Activated CD4-positive, alpha-beta T cell treated with anti-CD3 and anti-CD28 coated beads, Interleukin-2, amount 10 ng/mL, durations not matched to agents 7 days and 5 days (primary cell): ENCODE results near the gene COPG2. TPM values are rescaled to one million over a fixed set of nuclear protein-coding genes. Genes with fewer than 3 reads are reported as not detected.

Source experiments
- CTCF ChIA-PET: fragments of 350-600 bp; sonication (Branson Sonifier 250); formaldehyde crosslinking; loops from one replicate; lab custom pipeline; 2021; ENCODE audit warnings: antibody characterized with exemption; lab: Charles Lee
- POLR2A ChIA-PET: fragments of 350-600 bp; sonication (Branson Sonifier 250); formaldehyde crosslinking; loops from one replicate; lab custom pipeline; 2021; ENCODE audit warnings: antibody characterized with exemption; lab: Charles Lee
- DNase-seq: peaks from one replicate; pipeline ENCODE4 v3.0.0-alpha.2; 2020
- H3K27ac Mint-ChIP-seq: one replicate; pipeline ENCODE4 v1.8.0; 2021; ENCODE audit warnings: mild to moderate bottlenecking, moderate library complexity, mixed read lengths
- H3K27me3 Mint-ChIP-seq: one replicate; pipeline ENCODE4 v1.8.0; 2021; ENCODE audit warnings: mixed read lengths
- H3K36me3 Mint-ChIP-seq: one replicate; pipeline ENCODE4 v1.8.0; 2021; ENCODE audit warnings: low read depth, mixed read lengths
- H3K4me1 Mint-ChIP-seq: one replicate; pipeline ENCODE4 v1.8.0; 2021; ENCODE audit warnings: mixed read lengths
- H3K4me3 Mint-ChIP-seq: one replicate; pipeline ENCODE4 v1.8.0; 2021; ENCODE audit warnings: mild to moderate bottlenecking, moderate library complexity, mixed read lengths
- H3K9me3 Mint-ChIP-seq: one replicate; pipeline ENCODE4 v1.8.0; 2021; ENCODE audit warnings: mixed read lengths
- microRNA-seq: library from miRNA; unstranded; fragments of <30 nt; microRNA quantifications from one replicate; pipeline ENCODE4 v1.2.0, GENCODE V29; 2021; ENCODE audit warnings: borderline microRNAs expressed, borderline replicate concordance
- total RNA-seq, 2 experiments: library from RNA; stranded (reverse); gene quantifications; one replicate each; pipeline ENCODE4 v1.2.3, GENCODE V29; 2021

COPG2 gene
- total RNA-seq, 2 experiments from 2014 or later: 8.4 to 11.0 TPM

- Mint-ChIP-seq H3K27me3 (peaks cover 9% of the 10 kb centered on the region), H3K4me3 (no peak overlapping the region), H3K36me3 (no peaks in the 10 kb centered on the region), H3K9me3 (peaks cover 4% of the 10 kb centered on the region), H3K27ac (no peak overlapping the region), H3K4me1 (no peaks in the 10 kb centered on the region)
- CTCF ChIA-PET: no interaction called here
- POLR2A ChIA-PET: no interaction called here
- no peak for DNase-seq
Observed at GRCh38 chr7:130468612-130469011, 199.9 kb downstream of the COPG2 start.

- H3K4me1 Mint-ChIP-seq: peaks cover 2% of the 10 kb centered on the region
- POLR2A ChIA-PET: no interaction called here
- H3K27me3 Mint-ChIP-seq: no peaks in the 10 kb centered on the region
- CTCF ChIA-PET: interaction anchor here (1.3 kb wide), 1 partner anchor 14 kb away, joined by 3 read pairs; no protein-coding TSS in a partner anchor
- H3K36me3 Mint-ChIP-seq: peaks cover 6% of the 10 kb centered on the region
- H3K4me3 Mint-ChIP-seq: no peak overlapping the region
- no peak for DNase-seq
- no peak overlapping the region for H3K27ac Mint-ChIP-seq
- peaks cover 18% of the 10 kb centered on the region for H3K9me3 Mint-ChIP-seq
Observed at GRCh38 chr7:130463553-130464434, 204.8 kb downstream of the COPG2 start.

- Mint-ChIP-seq H3K27ac (no peak overlapping the region), H3K9me3 (peaks cover 23% of the 10 kb centered on the region), H3K36me3 (peaks cover 10% of the 10 kb centered on the region), H3K27me3 (no peaks in the 10 kb centered on the region), H3K4me3 (no peak overlapping the region), H3K4me1 (peaks cover 11% of the 10 kb centered on the region)
- ChIA-PET POLR2A (no interaction called here), CTCF (no interaction called here)
- DNase-seq: no peak
Observed at GRCh38 chr7:130461272-130461671, 207.3 kb downstream of the COPG2 start.

GRCh38 chr7:130458257-130458656 lies 210.3 kb downstream of the COPG2 start:
- peaks cover 22% of the 10 kb centered on the region for H3K9me3 Mint-ChIP-seq
- H3K27ac Mint-ChIP-seq: peak overlapping the region; percentile 6
- H3K36me3 Mint-ChIP-seq: peaks cover 10% of the 10 kb centered on the region
- CTCF ChIA-PET: interaction anchor here (1.3 kb wide), 1 partner anchor 17 kb away, joined by 3 read pairs; the partner anchor contains the start of gene CEP41
- no peak for DNase-seq
- no peak overlapping the region for H3K4me3 Mint-ChIP-seq
- POLR2A ChIA-PET: interaction anchor here (0.7 kb wide), 1 partner anchor 977 kb away, joined by 3 read pairs; no protein-coding TSS in a partner anchor
- no peaks in the 10 kb centered on the region for H3K27me3 Mint-ChIP-seq
- peaks cover 11% of the 10 kb centered on the region for H3K4me1 Mint-ChIP-seq

Small RNA genes within 50 kb of the gene (microRNA-seq; reads per million reads assigned to microRNA genes)
- gene MIR335: 28.7 reads per million, percentile 54 among the genes with 10 or more reads in this experiment

Other genes starting within 250 kb of the COPG2 start
- 10 to 100 TPM; 18.5 to 19.6 TPM for gene CEP41, start 227.7 kb downstream of the COPG2 start, total RNA-seq
- 1 to 10 TPM; 1.2 TPM for gene MEST, start 176.7 kb downstream of the COPG2 start, total RNA-seq
- gene TSGA13, start 17.8 kb upstream of the COPG2 start, total RNA-seq: not detected
- not detected for gene KLF14, start 65.5 kb upstream of the COPG2 start, total RNA-seq